Vagina (tissue), 2 donors: ENCODE data around the gene ZBTB20.

Experiments
- CTCF ChIP-seq, 3 experiments: fragments of 450-650 bp in 2 of 3; fragments of 200-600 bp in 1 of 3; sonication (generic) in 1 of 3; IDR thresholded peaks; one replicate each; pipeline ENCODE4 v1.5.1; 2017 to 2019; ENCODE audit warnings: antibody characterized with exemption in 3 of 3, mild to moderate bottlenecking in 2 of 3, moderate library complexity in 2 of 3
- POLR2A ChIP-seq, 2 donors: fragments of 450-650 bp; IDR thresholded peaks; one replicate each; pipeline ENCODE4 v1.6.1; 2017; ENCODE audit warnings: antibody characterized with exemption in 2 of 2, mild to moderate bottlenecking in 2 of 2, moderate library complexity in 2 of 2
- POLR2AphosphoS5 ChIP-seq, 2 donors: sonication (generic); formaldehyde crosslinking; IDR thresholded peaks; one replicate each; pipeline ENCODE4 v1.9.0; 2017; ENCODE audit warnings: antibody characterized with exemption in 2 of 2, mild to moderate bottlenecking in 2 of 2, low read depth in 1 of 2; ENCODE audit not compliant: insufficient read depth in 1 of 2

DNA sequence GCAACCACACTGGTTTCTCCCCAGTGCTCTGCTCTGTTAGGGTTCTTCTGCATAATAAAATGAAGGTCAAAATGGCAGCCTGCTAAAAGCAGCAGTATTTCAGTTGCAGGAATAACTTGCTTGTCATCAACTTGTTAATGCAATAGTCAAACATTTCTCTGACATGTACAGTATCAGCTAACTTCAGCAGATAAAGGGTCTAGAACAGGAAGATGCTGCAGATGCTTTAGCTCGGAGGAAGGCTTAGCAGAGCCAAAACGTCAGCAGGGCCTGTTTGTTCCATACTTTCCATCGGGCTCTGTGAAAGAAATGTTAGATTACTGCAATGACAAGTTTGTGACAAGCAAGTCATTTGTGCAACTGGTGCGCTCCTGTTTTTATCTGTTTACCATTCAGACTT is 561.4 kb downstream of the ZBTB20 start:
- TF ChIP-seq POLR2AphosphoS5 (IDR thresholded peaks at IDR 0.05; ENCODE audit: insufficient read depth in 1 of 2, low read depth in 1 of 2) (no peak), CTCF (IDR thresholded peaks at IDR 0.05) (no peak), POLR2A (IDR thresholded peaks at IDR 0.05) (no peak)
